ENCODE data around the gene DBNDD2.
A peak's percentile ranks its signal among the peaks of the same experiment; 100 is the strongest.

Gene DBNDD2

GRCh38 chr20:45436732-45437485, 28.8 kb downstream of the DBNDD2 start:
- Histone ChIP-seq H3K9me2 (replicated peaks; ENCODE audit: low read depth, low read length) (no peaks in the 10 kb centered on the region), H3K79me2 (ENCODE audit: insufficient read depth, low read length) (no peaks in the 10 kb centered on the region), H3K4me2 (ENCODE audit: low read depth, low read length, poor library complexity, severe bottlenecking) (peak overlapping the region; percentile 78), H3K27me3 (ENCODE audit: insufficient read depth, low read length, poor library complexity, severe bottlenecking) (no peaks in the 10 kb centered on the region), H3K4me3 (ENCODE audit: low read length, poor library complexity, severe bottlenecking) (peak overlapping the region; percentile 71), H3K4me1 (ENCODE audit: insufficient read depth, low read length, poor library complexity, severe bottlenecking) (peaks cover 32% of the 10 kb centered on the region), H3F3A (ENCODE audit: low read depth) (no peaks in the 10 kb centered on the region), H3K9me3 (ENCODE audit: insufficient read depth, low read depth, low read length) (no peaks in the 10 kb centered on the region), H4K20me1 (ENCODE audit: insufficient read depth, low read length, poor library complexity, severe bottlenecking) (no peaks in the 10 kb centered on the region), H3K36me3 (ENCODE audit: insufficient read depth, low read length) (no peaks in the 10 kb centered on the region), H3K9ac (ENCODE audit: low read depth, low read length, poor library complexity, severe bottlenecking) (peak overlapping the region; percentile 74), H2AFZ (ENCODE audit: low read length) (peak overlapping the region; percentile 24)
- TF ChIP-seq CTCF (conservative IDR thresholded peaks at IDR 0.05; ENCODE audit: low read length) (peak; percentile 92), EZH2phosphoT487 (IDR thresholded peaks at IDR 0.05; ENCODE audit: borderline replicate concordance) (no peak)

GRCh38 chr20:45440424-45440823, 32.3 kb downstream of the DBNDD2 start:
- Histone ChIP-seq H3K27me3 (ENCODE audit: insufficient read depth, low read length, poor library complexity, severe bottlenecking) (no peaks in the 10 kb centered on the region), H3K36me3 (ENCODE audit: insufficient read depth, low read length) (no peaks in the 10 kb centered on the region), H3K9me3 (ENCODE audit: insufficient read depth, low read depth, low read length) (no peaks in the 10 kb centered on the region), H3K4me3 (ENCODE audit: low read length, poor library complexity, severe bottlenecking) (no peak overlapping the region), H3K9me2 (replicated peaks; ENCODE audit: low read depth, low read length) (no peaks in the 10 kb centered on the region), H3K9ac (ENCODE audit: low read depth, low read length, poor library complexity, severe bottlenecking) (no peak overlapping the region), H3F3A (ENCODE audit: low read depth) (no peaks in the 10 kb centered on the region), H4K20me1 (ENCODE audit: insufficient read depth, low read length, poor library complexity, severe bottlenecking) (no peaks in the 10 kb centered on the region), H3K4me1 (ENCODE audit: insufficient read depth, low read length, poor library complexity, severe bottlenecking) (peaks cover 37% of the 10 kb centered on the region), H2AFZ (ENCODE audit: low read length) (no peak overlapping the region), H3K79me2 (ENCODE audit: insufficient read depth, low read length) (no peaks in the 10 kb centered on the region), H3K4me2 (ENCODE audit: low read depth, low read length, poor library complexity, severe bottlenecking) (no peak overlapping the region)
- TF ChIP-seq EZH2phosphoT487 (IDR thresholded peaks at IDR 0.05; ENCODE audit: borderline replicate concordance) (no peak), CTCF (conservative IDR thresholded peaks at IDR 0.05; ENCODE audit: low read length) (no peak)

- H3K36me3 ChIP-seq (ENCODE audit: insufficient read depth, low read length): no peaks in the 10 kb centered on the region
- H4K20me1 ChIP-seq (ENCODE audit: insufficient read depth, low read length, poor library complexity, severe bottlenecking): no peaks in the 10 kb centered on the region
- no peaks in the 10 kb centered on the region for H3K79me2 ChIP-seq (ENCODE audit: insufficient read depth, low read length)
- H3K4me1 ChIP-seq (ENCODE audit: insufficient read depth, low read length, poor library complexity, severe bottlenecking): peaks cover 42% of the 10 kb centered on the region
- H3K27me3 ChIP-seq (ENCODE audit: insufficient read depth, low read length, poor library complexity, severe bottlenecking): no peaks in the 10 kb centered on the region
- no peak overlapping the region for H3K9ac ChIP-seq (ENCODE audit: low read depth, low read length, poor library complexity, severe bottlenecking)
- no peak overlapping the region for H2AFZ ChIP-seq (ENCODE audit: low read length)
- TF ChIP-seq EZH2phosphoT487 (IDR thresholded peaks at IDR 0.05; ENCODE audit: borderline replicate concordance): no peak
- TF ChIP-seq CTCF (conservative IDR thresholded peaks at IDR 0.05; ENCODE audit: low read length): no peak
- no peaks in the 10 kb centered on the region for H3F3A ChIP-seq (ENCODE audit: low read depth)
- no peaks in the 10 kb centered on the region for H3K9me2 ChIP-seq (replicated peaks; ENCODE audit: low read depth, low read length)
- H3K4me2 ChIP-seq (ENCODE audit: low read depth, low read length, poor library complexity, severe bottlenecking): no peak overlapping the region
- H3K4me3 ChIP-seq (ENCODE audit: low read length, poor library complexity, severe bottlenecking): no peak overlapping the region
- no peaks in the 10 kb centered on the region for H3K9me3 ChIP-seq (ENCODE audit: insufficient read depth, low read depth, low read length)
Observed at GRCh38 chr20:45440891-45441685, 33.0 kb downstream of the DBNDD2 start.

Data from Loucy (cell line).